ENCODE measurements around the gene DLG1. TPM values are rescaled to one million over a fixed set of nuclear protein-coding genes. Genes with fewer than 3 reads are reported as not detected.

The DLG1 gene
- total RNA-seq, 1 donor from 2014 or later: 77.5 TPM

- TF ChIP-seq CTCF (IDR thresholded peaks at IDR 0.05): no peak
- no peaks in the 10 kb centered on the region for H3K36me3 ChIP-seq
- intact Hi-C loops (cut with DNase I): no loop called here
- H3K27me3 ChIP-seq: no peaks in the 10 kb centered on the region
- no peaks in the 10 kb centered on the region for H3K9me3 ChIP-seq
- H3K4me3 ChIP-seq: peak overlapping the region; percentile 53
- no peak overlapping the region for H3K27ac ChIP-seq
- H3K4me1 ChIP-seq: peaks cover 16% of the 10 kb centered on the region
- DNase-seq (peak; percentile 66), ATAC-seq (peak; percentile 9)
Measured at GRCh38 chr3:197028728-197029510, 269.5 kb downstream of the DLG1 start.

- TF ChIP-seq CTCF (IDR thresholded peaks at IDR 0.05): no peak
- Histone ChIP-seq H3K27me3 (no peaks in the 10 kb centered on the region), H3K36me3 (no peaks in the 10 kb centered on the region), H3K4me1 (peaks cover 20% of the 10 kb centered on the region), H3K27ac (no peak overlapping the region), H3K9me3 (no peaks in the 10 kb centered on the region), H3K4me3 (peak overlapping the region; percentile 53)
- DNase-seq: no peak
- ATAC-seq: no peak
- intact Hi-C loops (cut with DNase I): no loop called here
Measured at GRCh38 chr3:197027896-197028727, 270.3 kb downstream of the DLG1 start.

GRCh38 chr3:197027151-197027895 lies 271.1 kb downstream of the DLG1 start:
- Histone ChIP-seq H3K27me3 (no peaks in the 10 kb centered on the region), H3K4me1 (peaks cover 24% of the 10 kb centered on the region), H3K36me3 (no peaks in the 10 kb centered on the region), H3K9me3 (no peaks in the 10 kb centered on the region), H3K27ac (no peak overlapping the region), H3K4me3 (no peak overlapping the region)
- ATAC-seq: no peak
- DNase-seq: no peak
- intact Hi-C loops (cut with DNase I): no loop called here
- no peak for TF ChIP-seq CTCF (IDR thresholded peaks at IDR 0.05)

- Histone ChIP-seq H3K27me3 (no peaks in the 10 kb centered on the region), H3K4me1 (peaks cover 24% of the 10 kb centered on the region), H3K9me3 (no peaks in the 10 kb centered on the region), H3K4me3 (no peak overlapping the region), H3K36me3 (no peaks in the 10 kb centered on the region), H3K27ac (no peak overlapping the region)
- no peak for TF ChIP-seq CTCF (IDR thresholded peaks at IDR 0.05)
- DNase-seq (no peak), ATAC-seq (no peak)
- intact Hi-C loops (cut with DNase I): no loop called here
Measured at GRCh38 chr3:197026481-197026866, 271.9 kb downstream of the DLG1 start.

- TF ChIP-seq CTCF (IDR thresholded peaks at IDR 0.05): no peak
- no peak overlapping the region for H3K27ac ChIP-seq
Measured at GRCh38 chr3:197025736-197026480, 272.5 kb downstream of the DLG1 start.

More at GRCh38 chr3:197025736-197026480, 272.5 kb downstream of the DLG1 start:
- no peaks in the 10 kb centered on the region for H3K27me3 ChIP-seq
- no peak overlapping the region for H3K4me3 ChIP-seq
- DNase-seq: no peak
- H3K4me1 ChIP-seq: peaks cover 18% of the 10 kb centered on the region
- intact Hi-C loops (cut with DNase I): no loop called here
- no peaks in the 10 kb centered on the region for H3K9me3 ChIP-seq
- ATAC-seq: no peak
- H3K36me3 ChIP-seq: no peaks in the 10 kb centered on the region
